HEK293T (cell line): ENCODE data around the gene TSPAN17.

Experiments
- CTCF ChIA-PET: fragments of 350-600 bp; formaldehyde crosslinking; extraction: SDS; loops from one replicate; lab custom pipeline; 2021; ENCODE audit warnings: antibody characterized with exemption, inconsistent platforms; lab: Yijun Ruan, JAX
- POLR2A ChIA-PET: fragments of 350-600 bp; formaldehyde crosslinking; extraction: SDS; loops from one replicate; lab custom pipeline; 2020; ENCODE audit warnings: antibody characterized with exemption, inconsistent platforms; lab: Yijun Ruan, JAX
- DNase-seq: peaks from one replicate; pipeline ENCODE4 v3.0.0; 2012; ENCODE audit warnings: mixed read lengths; ENCODE audit errors: extremely low spot score
- ARNT ChIP-seq: fragments of 450-650 bp; IDR thresholded peaks from 2 replicates; pipeline ENCODE4 v1.6.1; 2017; ENCODE audit warnings: mild to moderate bottlenecking
- BHLHE40 ChIP-seq: fragments of 450-650 bp; IDR thresholded peaks from 2 replicates; pipeline ENCODE4 v1.6.1; 2016; ENCODE audit warnings: mild to moderate bottlenecking, moderate library complexity, borderline replicate concordance
- CTBP1 ChIP-seq: fragments of 450-650 bp; IDR thresholded peaks from 2 replicates; pipeline ENCODE4 v1.6.1; 2016; ENCODE audit warnings: borderline replicate concordance
- ELF4 ChIP-seq: fragments of 450-650 bp; IDR thresholded peaks from 2 replicates; pipeline ENCODE4 v1.6.1; 2017; ENCODE audit warnings: antibody characterized with exemption
- FOXA1 ChIP-seq: fragments of 450-650 bp; IDR thresholded peaks from 2 replicates; pipeline ENCODE4 v1.6.1; 2016; ENCODE audit warnings: mild to moderate bottlenecking
- FOXK2 ChIP-seq: fragments of 450-650 bp; IDR thresholded peaks from 2 replicates; pipeline ENCODE4 v1.6.1; 2016; ENCODE audit warnings: mild to moderate bottlenecking
- FOXM1 ChIP-seq: fragments of 450-650 bp; IDR thresholded peaks from 2 replicates; pipeline ENCODE4 v1.6.1; 2017; ENCODE audit warnings: mild to moderate bottlenecking, borderline replicate concordance
- HDGF ChIP-seq: fragments of 450-650 bp; IDR thresholded peaks from 2 replicates; pipeline ENCODE4 v1.6.1; 2017; ENCODE audit warnings: antibody characterized with exemption, borderline replicate concordance
- L3MBTL2 ChIP-seq: fragments of 450-650 bp; conservative IDR thresholded peaks from 2 replicates; pipeline ENCODE4 v1.6.1; 2016; ENCODE audit warnings: mild to moderate bottlenecking
- LEF1 ChIP-seq: fragments of 450-650 bp; IDR thresholded peaks from 2 replicates; pipeline ENCODE4 v1.6.1; 2017; ENCODE audit warnings: mild to moderate bottlenecking, borderline replicate concordance
- NFRKB ChIP-seq: fragments of 450-650 bp; IDR thresholded peaks from 2 replicates; pipeline ENCODE4 v1.6.1; 2016; ENCODE audit warnings: mild to moderate bottlenecking, moderate library complexity
- SP1 ChIP-seq: fragments of 450-650 bp; IDR thresholded peaks from 2 replicates; pipeline ENCODE4 v1.6.1; 2017
- SUZ12 ChIP-seq: fragments of 450-650 bp; IDR thresholded peaks from 2 replicates; pipeline ENCODE4 v1.6.1; 2016; ENCODE audit warnings: mild to moderate bottlenecking
- TARDBP ChIP-seq: fragments of 450-650 bp; IDR thresholded peaks from 2 replicates; pipeline ENCODE4 v1.6.1; 2016
- ZNF384 ChIP-seq: fragments of 450-650 bp; IDR thresholded peaks from 2 replicates; pipeline ENCODE4 v1.6.1; 2016
- TF ChIP-seq, protein P1 (sequence below): fragments of 450-650 bp; IDR thresholded peaks from 2 replicates; pipeline ENCODE4 v1.6.1; 2016

TSPAN17 gene

DNA sequence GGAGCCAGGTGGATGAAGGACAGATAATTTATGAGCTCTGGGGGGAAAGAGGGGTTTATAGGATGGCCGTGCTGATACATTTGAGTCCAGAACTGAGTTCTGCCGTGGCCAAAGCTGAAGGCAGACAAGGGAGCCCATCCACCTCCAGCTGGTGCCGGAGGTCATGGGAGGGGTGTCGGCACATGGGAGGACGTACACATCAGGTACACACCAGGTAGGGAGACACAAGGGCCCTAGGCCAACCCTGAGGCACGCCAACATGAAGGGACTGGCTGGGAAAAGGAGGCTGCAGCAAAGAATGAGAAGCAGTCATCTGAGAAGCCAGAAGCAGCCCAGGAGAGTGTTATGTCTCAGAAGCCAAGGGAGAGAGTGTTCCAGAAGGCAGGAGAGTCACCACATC lies 35.3 kb upstream of the TSPAN17 start:
- ChIA-PET CTCF (interaction anchor here (0.5 to 0.8 kb wide), 2 partner anchors 47 to 403 kb away, joined by 3 read pairs; no protein-coding TSS in a partner anchor), POLR2A (no interaction called here)
- no peak for DNase-seq
- TF ChIP-seq L3MBTL2 (no peak), ELF4 (no peak), LEF1 (no peak), ZNF384 (no peak), FOXM1 (no peak), FOXK2 (no peak), SUZ12 (no peak), BHLHE40 (no peak), FOXA1 (no peak), SP1 (no peak), ARNT (no peak), TARDBP (no peak), NFRKB (no peak), HDGF (no peak)
- TF ChIP-seq, protein P1, sequence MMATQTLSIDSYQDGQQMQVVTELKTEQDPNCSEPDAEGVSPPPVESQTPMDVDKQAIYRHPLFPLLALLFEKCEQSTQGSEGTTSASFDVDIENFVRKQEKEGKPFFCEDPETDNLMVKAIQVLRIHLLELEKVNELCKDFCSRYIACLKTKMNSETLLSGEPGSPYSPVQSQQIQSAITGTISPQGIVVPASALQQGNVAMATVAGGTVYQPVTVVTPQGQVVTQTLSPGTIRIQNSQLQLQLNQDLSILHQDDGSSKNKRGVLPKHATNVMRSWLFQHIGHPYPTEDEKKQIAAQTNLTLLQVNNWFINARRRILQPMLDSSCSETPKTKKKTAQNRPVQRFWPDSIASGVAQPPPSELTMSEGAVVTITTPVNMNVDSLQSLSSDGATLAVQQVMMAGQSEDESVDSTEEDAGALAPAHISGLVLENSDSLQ: no peak

DNA sequence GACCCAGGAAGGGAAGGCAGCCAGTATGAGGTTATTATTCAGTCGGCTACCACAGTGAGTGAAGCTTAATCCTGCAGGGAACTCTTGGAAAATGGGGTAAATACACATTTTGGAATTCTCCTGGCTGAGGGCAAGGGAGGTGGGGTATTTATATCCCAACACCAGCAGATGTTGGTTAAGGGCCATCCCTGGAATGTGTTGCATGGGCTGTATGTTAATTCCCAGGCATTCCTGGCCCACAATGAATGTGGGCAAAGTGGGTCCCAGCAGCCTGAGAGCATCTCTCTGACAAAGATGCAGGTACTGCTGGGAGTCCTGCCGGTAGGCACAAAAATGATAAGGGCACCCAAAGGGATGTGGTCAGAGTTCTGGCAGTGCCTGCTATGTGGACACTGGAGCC lies 34.4 kb upstream of the TSPAN17 start:
- DNase-seq: no peak
- TF ChIP-seq SUZ12 (no peak), ELF4 (no peak), NFRKB (no peak), FOXK2 (no peak), CTBP1 (no peak), FOXA1 (no peak), ARNT (no peak), TARDBP (no peak), ZNF384 (no peak), HDGF (no peak), BHLHE40 (no peak), SP1 (no peak), LEF1 (no peak), FOXM1 (no peak), L3MBTL2 (no peak)
- TF ChIP-seq, protein P1: no peak
- POLR2A ChIA-PET: no interaction called here
- CTCF ChIA-PET: interaction anchor here (0.8 kb wide), 1 partner anchor 47 kb away, joined by 3 read pairs; no protein-coding TSS in a partner anchor

DNA sequence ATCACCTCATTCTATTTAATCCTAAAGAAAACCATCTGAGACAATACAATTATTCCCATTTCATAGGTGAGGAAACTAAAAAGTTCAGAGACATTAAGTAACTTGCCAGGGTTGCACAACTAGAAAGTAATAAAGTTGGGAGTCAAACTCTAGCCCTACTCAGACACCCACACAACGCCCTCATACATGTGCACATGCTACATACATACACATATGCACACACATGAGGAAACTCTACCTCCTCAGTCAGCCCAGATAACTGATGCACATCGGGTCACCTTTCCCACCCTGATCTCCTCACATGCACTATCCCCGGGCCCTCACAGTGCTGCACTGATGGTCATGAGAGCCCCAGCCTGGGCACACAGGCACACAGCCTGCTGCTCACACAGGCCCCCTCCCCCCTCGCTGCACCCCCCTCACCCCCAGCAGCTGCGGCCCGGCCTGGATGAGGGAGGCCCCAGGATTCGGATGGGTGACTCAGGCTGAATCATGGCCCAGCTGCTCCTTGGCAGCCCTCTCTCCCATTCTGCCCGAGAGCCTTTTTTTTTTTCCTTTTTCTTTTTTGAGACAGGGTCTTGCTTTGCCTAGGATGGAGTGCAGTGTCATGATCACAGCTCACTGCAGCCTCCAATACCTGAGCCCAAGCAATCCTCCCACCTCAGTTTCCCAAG lies 32.3 kb upstream of the TSPAN17 start:
- ChIA-PET CTCF (no interaction called here), POLR2A (interaction anchor here (0.6 kb wide), 1 partner anchor 36 kb away, joined by 3 read pairs; no protein-coding TSS in a partner anchor)
- TF ChIP-seq BHLHE40 (no peak), LEF1 (no peak), FOXK2 (no peak), NFRKB (no peak), SUZ12 (no peak), ARNT (no peak), ZNF384 (no peak), CTBP1 (no peak), FOXA1 (no peak), ELF4 (no peak), SP1 (no peak), HDGF (no peak), TARDBP (no peak), L3MBTL2 (no peak), FOXM1 (no peak)
- TF ChIP-seq, protein P1: no peak
- no peak for DNase-seq

DNA sequence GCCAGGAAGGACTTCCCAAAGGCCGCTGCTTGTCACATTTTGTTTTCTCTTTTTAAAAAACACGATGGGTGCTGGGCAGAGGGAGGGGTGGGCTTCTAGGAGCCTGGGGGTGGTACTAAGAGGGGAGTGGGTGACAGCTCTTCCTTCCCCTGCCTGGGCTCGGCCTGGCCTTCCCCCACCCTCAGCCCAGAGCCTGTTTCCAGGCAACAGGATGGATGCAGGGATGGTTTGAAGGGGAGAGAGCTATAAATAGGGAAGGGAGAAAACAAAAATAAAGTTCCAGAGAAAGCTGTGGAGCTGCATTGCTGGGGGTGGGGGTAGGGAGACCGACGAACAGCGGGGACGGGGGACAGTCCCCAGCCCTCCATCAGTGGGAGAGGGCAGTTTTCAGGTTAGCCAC lies 30.8 kb upstream of the TSPAN17 start:
- no peak for DNase-seq
- no peak for TF ChIP-seq SUZ12
- TF ChIP-seq, protein P1: no peak
- TF ChIP-seq ZNF384: no peak
- TF ChIP-seq HDGF: no peak
- no peak for TF ChIP-seq FOXK2
- no peak for TF ChIP-seq FOXA1
- no peak for TF ChIP-seq LEF1
- TF ChIP-seq SP1: no peak
- TF ChIP-seq CTBP1: no peak
- no peak for TF ChIP-seq BHLHE40
- TF ChIP-seq NFRKB: no peak
- no peak for TF ChIP-seq FOXM1
- no peak for TF ChIP-seq ARNT
- no peak for TF ChIP-seq TARDBP
- TF ChIP-seq ELF4: no peak
- no peak for TF ChIP-seq L3MBTL2
- ChIA-PET POLR2A (no interaction called here), CTCF (no interaction called here)

DNA sequence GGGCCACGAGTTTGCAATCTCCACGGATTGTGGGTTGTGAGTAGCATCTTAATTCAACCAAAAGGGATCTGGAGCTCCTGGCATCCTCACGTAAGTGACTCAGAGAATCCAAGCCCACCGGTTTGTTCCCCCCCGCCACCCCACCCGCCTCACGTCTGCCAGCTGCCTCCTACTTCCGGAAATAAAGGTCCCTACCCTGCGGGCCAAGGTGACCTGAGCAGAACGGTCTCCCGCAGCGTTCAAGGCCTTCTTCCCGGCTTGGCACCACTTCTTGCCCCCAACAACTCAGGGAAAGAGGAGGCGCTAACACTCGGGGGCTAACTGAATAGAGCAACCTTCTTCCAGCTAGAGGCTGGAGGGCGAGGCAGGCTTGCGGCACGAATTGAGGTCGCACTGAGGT lies 28.5 kb upstream of the TSPAN17 start:
- TF ChIP-seq ELF4: no peak
- TF ChIP-seq L3MBTL2: no peak
- no peak for TF ChIP-seq NFRKB
- DNase-seq: no peak
- ChIA-PET POLR2A (no interaction called here), CTCF (no interaction called here)

DNA sequence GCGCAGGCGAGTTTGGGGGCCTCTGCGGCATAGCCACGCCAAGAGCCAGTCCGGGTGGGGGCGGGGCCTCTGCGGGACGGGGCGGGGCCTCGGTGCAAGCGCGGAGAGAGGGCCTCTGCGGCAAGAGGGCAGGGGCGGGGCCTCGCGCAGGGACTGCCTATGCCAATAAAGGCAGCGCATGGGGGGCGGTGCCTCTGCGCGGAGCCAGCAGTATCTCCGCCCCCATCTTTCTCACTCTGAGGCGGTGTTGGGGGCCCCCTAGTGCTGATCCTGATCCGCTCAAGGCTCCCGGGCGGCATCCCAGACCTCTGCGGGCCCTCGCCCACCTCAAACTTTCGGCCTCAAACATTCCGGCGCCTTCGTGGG lies 28.1 kb upstream of the TSPAN17 start:
- CTCF ChIA-PET: no interaction called here
- DNase-seq: no peak
- TF ChIP-seq SP1 (no peak), FOXM1 (no peak), FOXA1 (no peak), ARNT (no peak)
- POLR2A ChIA-PET: no interaction called here
